H9 (cell line): ENCODE results near the gene DLGAP4. TPM values are rescaled to one million over a fixed set of nuclear protein-coding genes. Genes with fewer than 3 reads are reported as not detected.

Source experiments
- DNase-seq: peaks from one replicate; pipeline ENCODE4 v3.0.0-alpha.2; 2017
- H2AFZ ChIP-seq: one replicate; pipeline ENCODE4 v1.6.1; 2013; ENCODE audit warnings: mild to moderate bottlenecking, low read length, control low read depth, moderate library complexity
- H2AK5ac ChIP-seq: 2 replicates; pipeline ENCODE4 v1.6.1; 2013; ENCODE audit warnings: low read length, control low read depth, mixed read lengths; ENCODE audit not compliant: insufficient read length
- H2BK120ac ChIP-seq: one replicate; pipeline ENCODE4 v1.6.1; 2013; ENCODE audit warnings: low read depth, mild to moderate bottlenecking, low read length, control low read depth, inconsistent platforms; ENCODE audit not compliant: poor library complexity, severe bottlenecking
- H2BK12ac ChIP-seq: 2 replicates; pipeline ENCODE4 v1.6.1; 2013; ENCODE audit warnings: low read length, control low read depth, mixed read lengths, low read depth; ENCODE audit not compliant: insufficient read length
- H2BK15ac ChIP-seq: 2 replicates; pipeline ENCODE4 v1.6.1; 2013; ENCODE audit warnings: low read depth, low read length, control low read depth
- H2BK20ac ChIP-seq: one replicate; pipeline ENCODE4 v1.6.1; 2013; ENCODE audit warnings: low read depth, mild to moderate bottlenecking, low read length, control low read depth, inconsistent platforms; ENCODE audit not compliant: poor library complexity, severe bottlenecking
- H2BK5ac ChIP-seq: 2 replicates; pipeline ENCODE4 v1.6.1; 2013; ENCODE audit warnings: low read length, control low read depth, mixed read lengths; ENCODE audit not compliant: insufficient read length
- H3K14ac ChIP-seq: 2 replicates; pipeline ENCODE4 v1.6.1; 2013; ENCODE audit warnings: low read length, control low read depth; ENCODE audit not compliant: insufficient read depth
- H3K18ac ChIP-seq: 2 replicates; pipeline ENCODE4 v1.6.1; 2013; ENCODE audit warnings: low read depth, mild to moderate bottlenecking, mixed read lengths, low read length, control low read depth; ENCODE audit not compliant: insufficient read length
- H3K23ac ChIP-seq: 2 replicates; pipeline ENCODE4 v1.6.1; 2013; ENCODE audit warnings: low read length, control low read depth, mixed read lengths, low read depth; ENCODE audit not compliant: insufficient read length
- H3K23me2 ChIP-seq: 2 replicates; pipeline ENCODE4 v1.6.1; 2013; ENCODE audit warnings: low read depth, mild to moderate bottlenecking, mixed read lengths, low read length, control low read depth; ENCODE audit not compliant: insufficient read length, poor library complexity, severe bottlenecking
- H3K27ac ChIP-seq: 2 replicates; pipeline ENCODE4 v1.5.1; 2013; ENCODE audit warnings: low read length, control low read depth, mixed read lengths, low read depth; ENCODE audit not compliant: insufficient read length
- H3K27me3 ChIP-seq: 2 replicates; pipeline ENCODE4 v1.6.1; 2013; ENCODE audit warnings: low read length, control low read depth, inconsistent platforms; ENCODE audit not compliant: insufficient read depth
- H3K4ac ChIP-seq: 2 replicates; pipeline ENCODE4 v1.6.1; 2013; ENCODE audit warnings: low read depth, mild to moderate bottlenecking, control low read depth, inconsistent platforms, low read length, moderate library complexity
- H3K4me1 ChIP-seq: 2 replicates; pipeline ENCODE4 v1.6.1; 2013; ENCODE audit warnings: low read length, control low read depth, inconsistent platforms; ENCODE audit not compliant: insufficient read depth
- H3K4me2 ChIP-seq: 2 replicates; pipeline ENCODE4 v1.6.1; 2013; ENCODE audit warnings: low read length, control low read depth, mixed read lengths; ENCODE audit not compliant: insufficient read length, insufficient read depth
- H3K56ac ChIP-seq: 2 replicates; pipeline ENCODE4 v1.6.1; 2013; ENCODE audit warnings: low read depth, mild to moderate bottlenecking, mixed read lengths, low read length, control low read depth; ENCODE audit not compliant: insufficient read length
- H3K79me1 ChIP-seq: 2 replicates; pipeline ENCODE4 v1.6.1; 2013; ENCODE audit warnings: low read depth, mild to moderate bottlenecking, moderate library complexity, low read length, control low read depth, inconsistent platforms; ENCODE audit not compliant: insufficient read depth, poor library complexity, severe bottlenecking
- H3K79me2 ChIP-seq: 2 replicates; pipeline ENCODE4 v1.6.1; 2013; ENCODE audit warnings: low read length, control low read depth, inconsistent platforms; ENCODE audit not compliant: insufficient read depth
- H3K9ac ChIP-seq: 2 replicates; pipeline ENCODE4 v1.6.1; 2013; ENCODE audit warnings: low read length, control low read depth, mixed read lengths; ENCODE audit not compliant: insufficient read length; ENCODE audit errors: extremely low read depth
- H3K9me3 ChIP-seq: one replicate; pipeline ENCODE4 v1.6.1; 2013; ENCODE audit warnings: low read depth, low read length, inconsistent platforms; ENCODE audit not compliant: control insufficient read depth
- H3T11ph ChIP-seq: one replicate; pipeline ENCODE4 v1.6.1; 2013; ENCODE audit warnings: mild to moderate bottlenecking, low read length, control low read depth, inconsistent platforms
- H4K20me1 ChIP-seq: one replicate; pipeline ENCODE4 v1.6.1; 2013; ENCODE audit not compliant: control insufficient read depth, insufficient read length, insufficient read depth
- H4K5ac ChIP-seq: 2 replicates; pipeline ENCODE4 v1.6.1; 2013; ENCODE audit warnings: low read depth, mild to moderate bottlenecking, mixed read lengths, low read length, control low read depth; ENCODE audit not compliant: insufficient read length
- H4K8ac ChIP-seq: replicated peaks from 2 replicates; pipeline ENCODE4 v1.6.1; 2013; ENCODE audit warnings: low read length, control low read depth, mixed read lengths, low read depth; ENCODE audit not compliant: insufficient read length
- H4K91ac ChIP-seq: 2 replicates; pipeline ENCODE4 v1.6.1; 2013; ENCODE audit warnings: low read depth, mild to moderate bottlenecking, moderate library complexity, mixed read lengths, low read length, control low read depth; ENCODE audit not compliant: insufficient read length
- H3K27ac Mint-ChIP-seq, 3 experiments: 2 replicates in 2 of 3; 3 replicates in 1 of 3; pipeline ENCODE4 v1.8.0; 2020 to 2021; ENCODE audit warnings: mixed read lengths in 3 of 3, mild to moderate bottlenecking in 1 of 3, moderate library complexity in 1 of 3
- H3K27me3 Mint-ChIP-seq: 2 replicates; pipeline ENCODE4 v1.8.0; 2021; ENCODE audit warnings: low read depth, mild to moderate bottlenecking, moderate library complexity, mixed read lengths
- H3K36me3 Mint-ChIP-seq, 3 experiments: 2 replicates in 2 of 3; 3 replicates in 1 of 3; pipeline ENCODE4 v1.8.0; 2020 to 2021; ENCODE audit warnings: low read depth in 3 of 3, mixed read lengths in 3 of 3; ENCODE audit not compliant: insufficient read depth in 1 of 3
- H3K4me1 Mint-ChIP-seq, 2 experiments: 2 replicates each; pipeline ENCODE4 v1.8.0; 2020; ENCODE audit warnings: mixed read lengths in 2 of 2
- H3K4me3 Mint-ChIP-seq, 2 experiments: 2 replicates in 1 of 2; 3 replicates in 1 of 2; pipeline ENCODE4 v1.8.0; 2020 to 2021; ENCODE audit warnings: mild to moderate bottlenecking in 2 of 2, mixed read lengths in 2 of 2, moderate library complexity in 1 of 2
- H3K9me3 Mint-ChIP-seq, 2 experiments: 2 replicates in 1 of 2; 3 replicates in 1 of 2; pipeline ENCODE4 v1.8.0; 2020; ENCODE audit warnings: mild to moderate bottlenecking in 2 of 2, mixed read lengths in 2 of 2, moderate library complexity in 1 of 2
- WGBS: extraction: QIAGEN DNeasy Blood & Tissue Kit; methylation state at CpG from one replicate; pipeline ENCODE4 v1.1.7; 2013; ENCODE audit warnings: missing lambda C conversion rate, low lambda C conversion rate, mixed read lengths; ENCODE audit not compliant: insufficient read length; ENCODE audit errors: extremely low coverage; 5-methylcytosine and 5-hydroxymethylcytosine counted together
- total RNA-seq: library from RNA; stranded (reverse); gene quantifications from 2 replicates; pipeline ENCODE4 v1.2.1, GENCODE V29; 2021
- TF ChIP-seq, protein P1 (sequence below): fragments of 200-600 bp; sonication (generic); conservative IDR thresholded peaks from 3 replicates; pipeline ENCODE4 v1.8.0; 2021; ENCODE audit warnings: antibody characterized with exemption, mild to moderate bottlenecking

DLGAP4 gene
- total RNA-seq, 1 experiment from 2014 or later = 48.0 TPM

- Histone ChIP-seq H3K79me2 (no peaks in the 10 kb centered on the region), H4K5ac (no peak overlapping the region), H3K4me1 (no peaks in the 10 kb centered on the region), H3K27ac (no peak overlapping the region), H3T11ph (no peak overlapping the region), H2AFZ (no peak overlapping the region), H4K20me1 (no peaks in the 10 kb centered on the region), H2BK120ac (no peak overlapping the region), H3K4me2 (no peak overlapping the region), H3K23me2 (no peaks in the 10 kb centered on the region), H3K79me1 (no peaks in the 10 kb centered on the region), H3K9ac (no peak overlapping the region), H3K9me3 (no peaks in the 10 kb centered on the region), H2BK20ac (no peak overlapping the region), H2BK5ac (no peak overlapping the region), H3K56ac (no peak overlapping the region), H3K4ac (no peak overlapping the region), H2BK15ac (no peak overlapping the region), H2BK12ac (no peak overlapping the region), H4K8ac (no peak overlapping the region), H3K14ac (no peak overlapping the region; the same call in 1 of the 2 replicates), H3K23ac (no peak overlapping the region), H2AK5ac (no peak overlapping the region), H3K18ac (no peak overlapping the region), H3K27me3 (no peaks in the 10 kb centered on the region), H4K91ac (no peak overlapping the region)
- DNase-seq = no peak
- TF ChIP-seq, protein P1, sequence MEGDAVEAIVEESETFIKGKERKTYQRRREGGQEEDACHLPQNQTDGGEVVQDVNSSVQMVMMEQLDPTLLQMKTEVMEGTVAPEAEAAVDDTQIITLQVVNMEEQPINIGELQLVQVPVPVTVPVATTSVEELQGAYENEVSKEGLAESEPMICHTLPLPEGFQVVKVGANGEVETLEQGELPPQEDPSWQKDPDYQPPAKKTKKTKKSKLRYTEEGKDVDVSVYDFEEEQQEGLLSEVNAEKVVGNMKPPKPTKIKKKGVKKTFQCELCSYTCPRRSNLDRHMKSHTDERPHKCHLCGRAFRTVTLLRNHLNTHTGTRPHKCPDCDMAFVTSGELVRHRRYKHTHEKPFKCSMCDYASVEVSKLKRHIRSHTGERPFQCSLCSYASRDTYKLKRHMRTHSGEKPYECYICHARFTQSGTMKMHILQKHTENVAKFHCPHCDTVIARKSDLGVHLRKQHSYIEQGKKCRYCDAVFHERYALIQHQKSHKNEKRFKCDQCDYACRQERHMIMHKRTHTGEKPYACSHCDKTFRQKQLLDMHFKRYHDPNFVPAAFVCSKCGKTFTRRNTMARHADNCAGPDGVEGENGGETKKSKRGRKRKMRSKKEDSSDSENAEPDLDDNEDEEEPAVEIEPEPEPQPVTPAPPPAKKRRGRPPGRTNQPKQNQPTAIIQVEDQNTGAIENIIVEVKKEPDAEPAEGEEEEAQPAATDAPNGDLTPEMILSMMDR = no peak
- no peaks in the 10 kb centered on the region for H3K9me3 Mint-ChIP-seq
- no peak overlapping the region for H3K4me3 Mint-ChIP-seq
- peaks cover 5 to 7% of the 10 kb centered on the region in 2 experiments; a peak in 3 of 4 replicates for H3K4me1 Mint-ChIP-seq
- peaks cover 10% of the 10 kb centered on the region for H3K27me3 Mint-ChIP-seq
- WGBS = no CpG with 5 or more reads among the region's 3 CpGs
- H3K36me3 Mint-ChIP-seq = no peaks in the 10 kb centered on the region
- H3K27ac Mint-ChIP-seq = no peak overlapping the region
Observed at GRCh38 chr20:36385503-36385902, 79.4 kb downstream of the DLGAP4 start.
